Testis (tissue), 3 donors: ENCODE results near the gene ARF1. TPM values are rescaled to one million over a fixed set of nuclear protein-coding genes. Genes with fewer than 3 reads are reported as not detected.
A peak's percentile ranks its signal among the peaks of the same experiment; 100 is the strongest.

Source experiments
- DNase-seq: peaks from one replicate; pipeline ENCODE4 v3.0.0-alpha.2; 2019
- H3K27ac ChIP-seq, 2 donors: fragments of 200-600 bp; sonication (generic); one replicate each; pipeline ENCODE4 v1.5.1; 2019
- H3K27me3 ChIP-seq: fragments of 200-600 bp; sonication (generic); one replicate; pipeline ENCODE4 v1.5.1; 2019
- H3K36me3 ChIP-seq: fragments of 200-600 bp; sonication (generic); one replicate; pipeline ENCODE4 v1.5.1; 2017; ENCODE audit warnings: low read depth; ENCODE audit errors: missing control alignments
- H3K4me1 ChIP-seq: fragments of 200-600 bp; sonication (generic); one replicate; pipeline ENCODE4 v1.5.1; 2019
- H3K4me3 ChIP-seq, 2 donors: fragments of 200-600 bp; sonication (generic); one replicate each; pipeline ENCODE4 v1.5.1; 2017 to 2019
- H3K9me3 ChIP-seq: fragments of 200-600 bp; sonication (generic); one replicate; pipeline ENCODE4 v1.5.1; 2017
- POLR2A ChIP-seq: fragments of 450-650 bp; IDR thresholded peaks from one replicate; pipeline ENCODE4 v1.6.1; 2017; ENCODE audit warnings: antibody characterized with exemption, mild to moderate bottlenecking, moderate library complexity
- WGBS, 2 donors: methylation state at CpG; one replicate each; pipeline ENCODE4 v1.1.5; 2018; 5-methylcytosine and 5-hydroxymethylcytosine counted together
- intact Hi-C: fragments of 100-400 bp; cut with DNase I; formaldehyde crosslinking; loops from one replicate; pipeline ENCODE4 v1.15.1; 2023; ENCODE audit warnings: low total_unique reads
- microRNA-seq, 2 donors: library from miRNA; unstranded; fragments of <30 nt; microRNA quantifications; one replicate each; pipeline ENCODE4, GENCODE V29; 2016; ENCODE audit warnings: borderline number of aligned reads in 2 of 2, borderline replicate concordance in 1 of 2
- polyA plus RNA-seq: library from polyadenylated mRNA; stranded (reverse); fragments of 350-450 nt; fragmentation: Illumina TruSeq; extraction: RNeasy Lipid Tissue Mini Kit (QIAGEN cat#74804); gene quantifications from one replicate; pipeline ENCODE4 v1.2.3, GENCODE V29; 2014; ENCODE audit warnings: low read depth, low replicate concordance; ENCODE audit not compliant: insufficient read depth
- small RNA-seq, 2 donors: library from RNA; depleted of rRNA; stranded (forward); fragments of <200 nt; gene quantifications; one replicate each; pipeline ENCODE3, GENCODE V24; 2016
- total RNA-seq, 2 donors: library from RNA; depleted of rRNA; stranded (reverse); fragments of >200 nt; gene quantifications; one replicate each; pipeline ENCODE4 v1.2.3, GENCODE V29; 2016
- TF ChIP-seq, protein P1 (sequence below), 3 experiments: fragments of 450-650 bp in 2 of 3; fragments of 200-600 bp in 1 of 3; sonication (generic) in 1 of 3; IDR thresholded peaks; one replicate each; pipeline ENCODE4 v1.5.1; 2016 to 2019; ENCODE audit warnings: antibody characterized with exemption in 3 of 3, mild to moderate bottlenecking in 2 of 3, moderate library complexity in 1 of 3

ARF1 gene
- total and polyA plus RNA-seq, 3 donors from 2014 or later, result 426 to 637 (median 488) TPM

DNA sequence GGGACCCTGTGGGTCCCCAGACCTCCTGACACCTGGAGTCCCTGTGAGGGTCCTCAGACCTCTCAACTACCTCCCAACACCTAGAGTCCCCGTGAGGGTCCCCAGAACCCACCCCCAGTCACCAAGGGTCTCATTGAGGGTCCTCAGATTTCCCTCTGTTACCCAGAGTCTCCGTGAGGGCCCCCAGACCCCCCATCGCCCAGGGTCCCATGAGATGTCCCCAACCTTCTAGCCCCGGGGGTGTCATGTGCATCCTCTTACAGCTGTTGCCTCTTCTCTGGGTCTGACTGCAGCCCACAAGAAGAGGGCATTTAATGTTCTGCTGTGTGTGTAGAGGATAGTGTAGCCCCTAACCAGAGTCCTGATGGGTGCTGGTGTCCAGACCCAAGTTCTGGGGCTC lies 65.3 kb downstream of the ARF1 start:
- no peaks in the 10 kb centered on the region for H3K36me3 ChIP-seq
- no peak overlapping the region for H3K4me3 ChIP-seq
- no peak for DNase-seq
- H3K9me3 ChIP-seq, result no peaks in the 10 kb centered on the region
- intact Hi-C loops, result no loop called here
- no peak for TF ChIP-seq POLR2A
- TF ChIP-seq, protein P1, sequence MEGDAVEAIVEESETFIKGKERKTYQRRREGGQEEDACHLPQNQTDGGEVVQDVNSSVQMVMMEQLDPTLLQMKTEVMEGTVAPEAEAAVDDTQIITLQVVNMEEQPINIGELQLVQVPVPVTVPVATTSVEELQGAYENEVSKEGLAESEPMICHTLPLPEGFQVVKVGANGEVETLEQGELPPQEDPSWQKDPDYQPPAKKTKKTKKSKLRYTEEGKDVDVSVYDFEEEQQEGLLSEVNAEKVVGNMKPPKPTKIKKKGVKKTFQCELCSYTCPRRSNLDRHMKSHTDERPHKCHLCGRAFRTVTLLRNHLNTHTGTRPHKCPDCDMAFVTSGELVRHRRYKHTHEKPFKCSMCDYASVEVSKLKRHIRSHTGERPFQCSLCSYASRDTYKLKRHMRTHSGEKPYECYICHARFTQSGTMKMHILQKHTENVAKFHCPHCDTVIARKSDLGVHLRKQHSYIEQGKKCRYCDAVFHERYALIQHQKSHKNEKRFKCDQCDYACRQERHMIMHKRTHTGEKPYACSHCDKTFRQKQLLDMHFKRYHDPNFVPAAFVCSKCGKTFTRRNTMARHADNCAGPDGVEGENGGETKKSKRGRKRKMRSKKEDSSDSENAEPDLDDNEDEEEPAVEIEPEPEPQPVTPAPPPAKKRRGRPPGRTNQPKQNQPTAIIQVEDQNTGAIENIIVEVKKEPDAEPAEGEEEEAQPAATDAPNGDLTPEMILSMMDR (IDR thresholded peaks at IDR 0.05), result no peak
- 96% methylated on average over 4 of the region's 4 CpGs for WGBS, 2 donors
- H3K27ac ChIP-seq, result peak overlapping the region; percentile 91 to 93
- H3K27me3 ChIP-seq, result no peaks in the 10 kb centered on the region
- peaks cover 76% of the 10 kb centered on the region for H3K4me1 ChIP-seq

DNA sequence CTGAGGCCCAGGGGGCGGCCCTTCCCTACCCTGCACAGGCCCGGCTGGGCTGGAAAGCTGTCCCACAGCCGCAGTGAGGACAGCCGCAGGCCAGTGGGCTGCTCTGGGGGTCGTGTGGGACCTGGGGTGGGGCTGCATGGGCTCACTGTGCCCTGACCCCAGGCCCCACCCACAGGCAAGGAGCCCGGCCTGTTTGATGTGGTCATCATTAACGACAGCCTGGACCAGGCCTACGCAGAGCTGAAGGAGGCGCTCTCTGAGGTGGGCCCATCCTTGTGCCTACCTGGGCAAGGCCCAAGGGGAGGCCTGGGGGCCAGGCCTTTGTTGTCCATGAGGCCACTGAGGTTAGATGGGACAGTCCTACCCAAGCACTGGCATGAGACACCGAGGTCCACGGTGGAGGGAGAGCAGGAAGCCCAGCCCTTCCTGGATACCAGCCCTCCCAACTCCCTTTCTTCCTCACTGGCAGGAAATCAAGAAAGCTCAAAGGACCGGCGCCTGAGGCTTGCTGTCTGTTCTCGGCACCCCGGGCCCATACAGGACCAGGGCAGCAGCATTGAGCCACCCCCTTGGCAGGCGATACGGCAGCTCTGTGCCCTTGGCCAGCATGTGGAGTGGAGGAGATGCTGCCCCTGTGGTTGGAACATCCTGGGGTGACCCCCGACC lies 65.8 kb downstream of the ARF1 start:
- DNase-seq, result no peak
- intact Hi-C loops, result no loop called here
- Histone ChIP-seq H3K36me3 (no peaks in the 10 kb centered on the region), H3K27me3 (no peaks in the 10 kb centered on the region), H3K4me3 (no peak overlapping the region), H3K27ac (peak overlapping the region; percentile 91 to 93), H3K4me1 (peaks cover 71% of the 10 kb centered on the region), H3K9me3 (no peaks in the 10 kb centered on the region)
- TF ChIP-seq, protein P1 (IDR thresholded peaks at IDR 0.05), result no peak
- no peak for TF ChIP-seq POLR2A
- 45 to 62% methylated on average over 8 to 18 of the region's 18 CpGs for WGBS, 2 donors

Small RNAs within 50 kb of the gene (microRNA-seq; reads per million reads assigned to microRNA genes)
- 2.8 to 3.5 reads per million in 2 donors for gene MIR3620

Small RNAs within 50 kb of the gene (small RNA-seq; reads per million reads assigned to genes)
- 0 reads per million in 2 donors for gene AL359510.1

Other genes starting within 250 kb of the ARF1 start
- 1 to 10 TPM; 3.5 to 4.3 TPM for gene WNT9A, start 134.8 kb upstream of the ARF1 start, total RNA-seq
- 3.1 TPM for gene WNT9A, start 134.8 kb upstream of the ARF1 start, polyA plus RNA-seq
- gene WNT3A, start 75.7 kb upstream of the ARF1 start, total RNA-seq, result under 1 TPM; 0.08 to 0.19 TPM
- gene WNT3A, start 75.7 kb upstream of the ARF1 start, polyA plus RNA-seq, result 0.13 TPM
- gene C1orf35, start 20.6 kb downstream of the ARF1 start, total RNA-seq, result 10 to 100 TPM; 19.4 to 25.0 TPM
- gene C1orf35, start 20.6 kb downstream of the ARF1 start, polyA plus RNA-seq, result 11.3 TPM
- gene MRPL55, start 26.6 kb downstream of the ARF1 start, total RNA-seq, result 100 to 1,000 TPM; 102 to 121 TPM
- 63.1 TPM for gene MRPL55, start 26.6 kb downstream of the ARF1 start, polyA plus RNA-seq
- gene GUK1, start 57.6 kb downstream of the ARF1 start, total RNA-seq, result 100 to 1,000 TPM; 298 to 343 TPM
- gene GUK1, start 57.6 kb downstream of the ARF1 start, polyA plus RNA-seq, result 236 TPM
- gene GJC2, start 67.2 kb downstream of the ARF1 start, total RNA-seq, result 1 to 10 TPM; 2.0 to 4.2 TPM
- 2.6 TPM for gene GJC2, start 67.2 kb downstream of the ARF1 start, polyA plus RNA-seq
- gene IBA57, start 83.1 kb downstream of the ARF1 start, total RNA-seq, result 10 to 100 TPM; 16.0 to 23.2 TPM
- 21.0 TPM for gene IBA57, start 83.1 kb downstream of the ARF1 start, polyA plus RNA-seq
- gene OBSCN, start 125.3 kb downstream of the ARF1 start, total RNA-seq, result 10 to 100 TPM; 28.6 to 30.0 TPM
- gene OBSCN, start 125.3 kb downstream of the ARF1 start, polyA plus RNA-seq, result 8.3 TPM